KMS-11 (cell line): ENCODE results near the gene RNF113A.
"Not testable (repeated sequence)": the region's sequence is repeated elsewhere in the genome, so short reads cannot be mapped to it uniquely, and the experiment has no call there.

Source experiments
- H2AFZ ChIP-seq: fragments of 200-600 bp; sonication (generic); 2 replicates; pipeline ENCODE4 v1.6.1; 2016; ENCODE audit warnings: antibody characterized with exemption, mixed run types, low read depth
- H3K27ac ChIP-seq: fragments of 200-600 bp; sonication (generic); 2 replicates; pipeline ENCODE4 v1.6.1; 2016; ENCODE audit warnings: mild to moderate bottlenecking, mixed run types
- H3K27me3 ChIP-seq: fragments of 200-600 bp; sonication (generic); 2 replicates; pipeline ENCODE4 v1.6.1; 2017; ENCODE audit warnings: mild to moderate bottlenecking, low read depth, mixed run types, moderate library complexity; ENCODE audit not compliant: insufficient read depth
- H3K36me3 ChIP-seq: fragments of 200-600 bp; sonication (generic); 2 replicates; pipeline ENCODE4 v1.6.1; 2017; ENCODE audit warnings: mild to moderate bottlenecking, mixed run types; ENCODE audit not compliant: insufficient read depth
- H3K4me1 ChIP-seq: fragments of 200-600 bp; sonication (generic); 2 replicates; pipeline ENCODE4 v1.6.1; 2016; ENCODE audit warnings: mild to moderate bottlenecking, low read depth, mixed run types; ENCODE audit not compliant: poor library complexity, severe bottlenecking
- H3K4me2 ChIP-seq: fragments of 200-600 bp; sonication (generic); 2 replicates; pipeline ENCODE4 v1.7.0; 2016; ENCODE audit warnings: mild to moderate bottlenecking, mixed run types
- H3K4me3 ChIP-seq: fragments of 200-600 bp; sonication (generic); IDR thresholded peaks from 2 replicates; pipeline ENCODE4 v1.6.1; 2017; ENCODE audit warnings: low read depth, low read length, mixed read lengths; ENCODE audit not compliant: insufficient read depth
- H3K79me2 ChIP-seq: fragments of 200-600 bp; sonication (generic); 2 replicates; pipeline ENCODE4 v1.6.1; 2016; ENCODE audit warnings: low read depth, mixed run types; ENCODE audit not compliant: insufficient read depth
- H3K9ac ChIP-seq: fragments of 200-600 bp; sonication (generic); 2 replicates; pipeline ENCODE4 v1.6.1; 2016; ENCODE audit warnings: mild to moderate bottlenecking, mixed run types
- H4K20me1 ChIP-seq: fragments of 200-600 bp; sonication (generic); 2 replicates; pipeline ENCODE4 v1.6.1; 2016; ENCODE audit warnings: mild to moderate bottlenecking, mixed run types; ENCODE audit not compliant: insufficient read depth
- CTCF ChIP-seq: fragments of 200-600 bp; sonication (generic); conservative IDR thresholded peaks from 2 replicates; pipeline ENCODE4 v1.6.1; 2017; ENCODE audit warnings: low read depth, mild to moderate bottlenecking, antibody characterized with exemption, low read length, moderate library complexity, mixed read lengths

RNF113A gene

DNA sequence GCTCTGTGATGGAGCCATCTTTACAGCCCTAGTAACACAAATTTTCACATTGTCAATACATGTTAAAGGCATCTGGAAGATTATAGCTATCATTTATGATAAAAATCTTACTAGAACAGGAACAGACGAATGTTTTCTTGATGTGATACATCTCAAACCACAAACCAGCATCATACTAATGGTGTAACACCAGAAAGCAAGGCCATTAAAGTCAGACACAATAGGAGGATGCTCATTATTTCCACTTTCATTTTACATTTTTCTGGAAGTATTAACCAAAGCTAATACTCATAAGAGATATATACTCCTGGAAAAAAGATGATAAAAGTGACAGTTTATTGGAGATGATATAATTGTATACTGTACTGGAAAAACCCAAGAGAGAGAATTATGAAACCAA, 29.4 kb upstream of the RNF113A start:
- Histone ChIP-seq H3K27ac (no peak overlapping the region), H2AFZ (no peak overlapping the region), H3K4me3 (no peak overlapping the region), H3K4me2 (no peak overlapping the region), H3K79me2 (no peaks in the 10 kb centered on the region), H3K36me3 (no peaks in the 10 kb centered on the region), H4K20me1 (no peaks in the 10 kb centered on the region), H3K9ac (no peak overlapping the region), H3K4me1 (no peaks in the 10 kb centered on the region), H3K27me3 (no peaks in the 10 kb centered on the region)
- no peak for TF ChIP-seq CTCF

DNA sequence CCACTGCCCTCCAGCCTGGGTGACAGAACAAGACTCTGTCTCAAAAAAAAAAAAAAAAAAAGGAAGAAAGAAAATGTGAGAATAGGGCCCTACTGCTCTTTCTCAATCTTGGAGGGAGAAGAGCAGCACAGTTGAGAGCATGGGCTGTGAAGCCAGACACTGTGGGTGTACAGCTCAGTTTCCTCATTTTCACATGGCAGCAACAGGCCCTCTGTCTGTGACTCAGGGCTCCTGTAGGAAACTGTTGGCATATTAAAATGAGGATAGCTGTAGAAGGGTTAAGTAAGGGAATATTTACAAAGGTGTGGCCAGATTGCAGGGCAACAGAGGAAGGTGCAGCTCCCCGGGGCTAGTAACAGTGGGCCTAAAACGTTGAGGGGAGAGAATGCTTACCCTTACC, 27.6 kb upstream of the RNF113A start:
- H3K79me2 ChIP-seq, result no peaks in the 10 kb centered on the region
- no peak overlapping the region for H3K27ac ChIP-seq
- H3K27me3 ChIP-seq, result no peaks in the 10 kb centered on the region
- no peak overlapping the region for H2AFZ ChIP-seq
- no peak overlapping the region for H3K4me3 ChIP-seq
- H3K4me2 ChIP-seq, result no peak overlapping the region
- H3K36me3 ChIP-seq, result no peaks in the 10 kb centered on the region
- no peak overlapping the region for H3K9ac ChIP-seq
- H4K20me1 ChIP-seq, result no peaks in the 10 kb centered on the region
- TF ChIP-seq CTCF, result no peak
- H3K4me1 ChIP-seq, result no peaks in the 10 kb centered on the region

DNA sequence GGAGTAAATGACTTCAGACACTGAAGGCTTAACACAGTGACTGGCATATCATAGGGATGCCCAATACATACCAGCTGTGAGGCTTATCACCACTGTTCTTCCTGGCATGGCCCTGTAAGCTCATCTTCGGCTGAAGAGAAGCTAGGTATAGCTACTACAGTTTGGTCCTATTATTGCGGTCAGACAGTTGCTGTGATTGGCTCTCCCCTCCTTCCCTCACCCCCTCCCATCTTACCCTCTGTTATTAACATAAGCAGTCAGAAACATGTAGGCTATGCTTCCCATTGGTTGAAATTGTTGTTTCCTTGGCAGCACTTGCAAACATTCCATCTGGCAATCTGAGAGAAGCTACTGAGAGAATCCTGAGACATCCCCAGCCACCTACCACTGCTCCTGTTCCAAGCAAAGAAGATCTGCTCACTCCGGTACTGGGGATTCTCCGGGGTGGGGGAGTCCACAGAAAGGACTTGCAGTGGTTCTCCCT, 24.4 kb upstream of the RNF113A start, which contains the start of gene AKAP14:
TSS of gene AKAP14 (plus strand) at position 51 of the 484 bp plus-strand sequence. CDS start 7,331 bp downstream, outside the sequence.
- no peaks in the 10 kb centered on the region for H3K4me1 ChIP-seq
- no peak within 1 kb of the TSS for H2AFZ ChIP-seq
- no peaks in the 10 kb centered on the region for H3K79me2 ChIP-seq
- no peak within 1 kb of the TSS for H3K4me2 ChIP-seq
- H4K20me1 ChIP-seq, result no peaks in the 10 kb centered on the region
- no peaks in the 10 kb centered on the region for H3K36me3 ChIP-seq
- H3K9ac ChIP-seq, result no peak within 1 kb of the TSS
- H3K27ac ChIP-seq, result no peak within 1 kb of the TSS
- H3K4me3 ChIP-seq, result no peak within 1 kb of the TSS
- no peaks in the 10 kb centered on the region for H3K27me3 ChIP-seq
- TF ChIP-seq CTCF, result no peak

DNA sequence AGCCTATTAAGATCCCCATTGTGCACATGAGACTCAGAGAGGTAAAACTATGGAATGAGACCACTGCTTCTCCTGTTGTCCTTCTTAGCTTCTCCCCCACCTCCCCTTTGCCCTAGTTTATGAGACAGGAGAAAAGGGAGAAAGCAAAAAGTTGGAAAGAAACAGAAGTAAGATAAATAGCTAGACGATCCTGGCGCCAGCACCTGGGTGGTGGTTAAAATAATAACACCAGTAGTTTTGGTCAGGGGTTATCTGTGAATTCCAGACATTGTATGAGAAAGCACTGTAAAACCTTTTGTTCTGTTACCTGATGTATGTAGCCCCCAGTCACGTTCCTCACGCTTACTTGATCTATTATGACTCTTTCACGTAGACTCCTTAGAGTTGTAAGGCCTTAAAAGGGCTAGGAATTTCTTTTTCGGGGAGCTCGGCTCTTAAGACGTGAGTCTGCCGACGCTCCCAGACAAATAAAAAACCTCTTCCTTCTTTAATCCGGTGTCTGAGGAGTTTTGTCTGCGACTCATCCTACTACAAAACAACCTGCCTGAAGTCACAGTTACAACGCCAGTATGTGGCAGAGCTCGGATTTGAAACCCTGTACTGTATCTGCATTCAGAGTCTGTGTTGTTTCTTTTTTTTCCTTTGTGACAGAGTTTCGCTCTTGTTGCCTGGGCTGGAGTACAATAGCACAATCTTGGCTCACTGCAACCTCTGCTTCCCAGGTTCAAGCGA, 20.6 kb upstream of the RNF113A start:
- H2AFZ ChIP-seq, H3K79me2 ChIP-seq, H3K4me1 ChIP-seq, H3K36me3 ChIP-seq, H3K27ac ChIP-seq, H3K9ac ChIP-seq, H3K4me3 ChIP-seq, H3K4me2 ChIP-seq, H3K27me3 ChIP-seq, H4K20me1 ChIP-seq: not testable (repeated sequence)

DNA sequence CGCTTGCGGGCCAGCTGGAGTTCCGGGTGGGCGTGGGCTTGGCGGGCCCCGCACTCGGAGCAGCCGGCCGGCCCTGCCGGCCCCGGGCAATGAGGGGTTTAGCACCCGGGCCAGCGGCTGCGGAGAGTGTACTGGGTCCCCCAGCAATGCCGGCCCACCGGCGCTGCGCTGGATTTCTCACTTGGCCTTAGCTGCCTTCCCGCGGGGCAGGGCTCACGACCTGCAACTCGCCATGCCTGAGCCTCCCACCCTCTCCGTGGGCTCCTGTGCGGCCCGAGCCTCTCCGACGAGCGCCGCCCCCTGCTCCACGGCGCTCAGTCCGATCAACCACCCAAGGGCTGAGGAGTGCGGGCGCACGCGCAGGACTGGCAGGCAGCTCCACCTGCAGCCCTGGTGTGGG, 19.1 kb upstream of the RNF113A start:
- not testable (repeated sequence) for H3K27me3 ChIP-seq, H4K20me1 ChIP-seq, H3K27ac ChIP-seq, H3K4me1 ChIP-seq, H3K36me3 ChIP-seq, H3K9ac ChIP-seq, H3K4me3 ChIP-seq, H3K4me2 ChIP-seq, H3K79me2 ChIP-seq, H2AFZ ChIP-seq
